Kidney (tissue), 14 donors: Measurements from ENCODE around the gene PRRT4. TPM values are rescaled to one million over a fixed set of nuclear protein-coding genes. Genes with fewer than 3 reads are reported as not detected.

Experiments used
- DNase-seq, 5 donors: peaks; one replicate each; pipeline ENCODE4 v3.0.0-alpha.2; 2013 to 2020
- FAIRE-seq: peaks from 2 replicates; lab custom pipeline; 2012; peaks lifted over from hg19 to GRCh38; lab: Jason Lieb, UNC
- H3K27ac ChIP-seq, 2 donors: one replicate each; pipeline ENCODE4 v1.7.0; 2013; ENCODE audit warnings: low read depth in 2 of 2, low read length in 2 of 2, inconsistent platforms in 1 of 2
- H3K27me3 ChIP-seq: one replicate; pipeline ENCODE4 v1.7.1; 2013; ENCODE audit warnings: low read length, inconsistent platforms; ENCODE audit not compliant: control insufficient read depth, insufficient read depth
- H3K36me3 ChIP-seq, 3 donors: one replicate each; pipeline versions ENCODE4 v1.7.0 to v1.7.1; 2013; ENCODE audit warnings: low read length in 3 of 3, control low read depth in 1 of 3, inconsistent platforms in 1 of 3; ENCODE audit not compliant: insufficient read depth in 3 of 3, control insufficient read depth in 2 of 3
- H3K4me1 ChIP-seq, 3 donors: one replicate each; pipeline versions ENCODE4 v1.7.0 to v1.7.1; 2013; ENCODE audit warnings: low read length in 3 of 3, inconsistent platforms in 1 of 3, low read depth in 1 of 3; ENCODE audit not compliant: control insufficient read depth in 2 of 3, insufficient read depth in 2 of 3
- H3K4me3 ChIP-seq, 3 donors: one replicate each; pipeline versions ENCODE4 v1.7.0 to v1.8.1; 2013; ENCODE audit warnings: low read length in 3 of 3, control low read depth in 1 of 3, inconsistent platforms in 1 of 3
- H3K9ac ChIP-seq, 3 donors: one replicate each; pipeline versions ENCODE4 v1.7.0 to v1.7.1; 2013; ENCODE audit warnings: low read length in 3 of 3, control low read depth in 1 of 3, inconsistent platforms in 1 of 3
- H3K9me3 ChIP-seq, 3 donors: one replicate each; pipeline versions ENCODE4 v1.7.0 to v1.7.1; 2013; ENCODE audit warnings: low read length in 3 of 3, control low read depth in 1 of 3, inconsistent platforms in 1 of 3; ENCODE audit not compliant: control insufficient read depth in 2 of 3, insufficient read depth in 1 of 3
- intact Hi-C: fragments of 100-400 bp; cut with DNase I; formaldehyde crosslinking; loops from one replicate; pipeline ENCODE4 v1.11.1; 2022
- polyA plus RNA-seq: library from polyadenylated mRNA; stranded (reverse); fragments of 350-450 nt; fragmentation: Illumina TruSeq; extraction: RNeasy Lipid Tissue Mini Kit (QIAGEN cat#74804); gene quantifications from one replicate; pipeline ENCODE4 v1.2.3, GENCODE V29; 2014; ENCODE audit warnings: low read depth, low replicate concordance; ENCODE audit not compliant: insufficient read depth
- total RNA-seq: library from RNA; stranded (reverse); fragmentation: NEBNext Ultra II Directional; extraction: Animal tissue kit (Norgen Biotek cat#: 25700); gene quantifications from one replicate; pipeline ENCODE4 v1.2.1, GENCODE V29; 2021
- TF ChIP-seq, protein P1 (sequence below): IDR thresholded peaks from 3 replicates; pipeline ENCODE4 v1.5.1; 2012; ENCODE audit warnings: mild to moderate bottlenecking, moderate library complexity, borderline replicate concordance; ENCODE audit not compliant: insufficient read depth; ENCODE audit errors: extremely low read depth
- donor health status: control.
- donor health status: control.
- donor health status: control.
- donor health status: control.
- donor health status: control.
- donor health status: DM: yes; HTN: yes; CAD: no.
- donor health status: Normal renal cell carcinoma (clear cell type).

Gene PRRT4
- total and polyA plus RNA-seq, 2 donors from 2014 or later, result not detected

DNA sequence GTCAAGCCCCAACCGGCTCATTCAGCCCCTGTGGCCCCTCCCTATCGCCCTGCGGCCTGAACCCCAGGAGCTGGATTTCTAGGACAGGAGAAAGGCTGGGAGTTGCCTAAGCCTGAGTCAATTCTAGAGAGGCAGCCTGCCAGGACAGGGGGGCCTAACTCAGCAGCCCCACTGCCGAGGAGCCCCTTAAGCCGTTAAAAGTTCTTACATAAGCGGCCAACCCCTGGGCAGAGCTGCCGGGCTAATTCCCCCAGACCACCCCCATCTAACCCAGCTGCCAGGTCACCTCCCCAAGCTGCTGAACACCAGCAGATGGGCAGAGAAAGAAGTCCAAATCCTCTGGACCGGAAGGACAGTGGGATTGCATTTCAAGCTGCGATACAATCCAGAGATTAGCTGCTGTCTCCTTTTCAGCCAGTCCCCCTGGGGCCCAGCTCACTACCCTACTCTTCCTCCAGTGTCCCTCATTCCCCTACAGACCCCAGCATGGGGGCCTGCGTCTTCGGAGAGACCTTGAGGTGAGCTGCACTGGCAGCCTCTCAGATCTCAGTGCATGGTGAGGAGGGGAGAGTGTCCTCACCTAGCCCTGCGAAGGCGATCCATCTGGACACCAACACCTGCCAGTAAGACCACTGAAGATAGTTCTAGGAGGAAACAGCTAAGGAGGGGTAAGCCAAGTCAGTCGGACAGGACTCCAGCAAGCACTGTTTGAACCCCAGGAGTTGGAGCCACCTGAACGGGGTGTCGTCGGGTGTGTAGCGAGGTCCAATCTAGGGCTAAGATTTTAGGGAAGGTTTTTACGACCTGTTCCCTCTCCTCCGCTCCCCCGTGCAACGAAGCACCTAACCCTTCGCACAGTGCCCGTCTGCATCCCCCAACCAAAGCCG lies 47.5 kb upstream of the PRRT4 start:
- no peak for FAIRE-seq
- TF ChIP-seq, protein P1, sequence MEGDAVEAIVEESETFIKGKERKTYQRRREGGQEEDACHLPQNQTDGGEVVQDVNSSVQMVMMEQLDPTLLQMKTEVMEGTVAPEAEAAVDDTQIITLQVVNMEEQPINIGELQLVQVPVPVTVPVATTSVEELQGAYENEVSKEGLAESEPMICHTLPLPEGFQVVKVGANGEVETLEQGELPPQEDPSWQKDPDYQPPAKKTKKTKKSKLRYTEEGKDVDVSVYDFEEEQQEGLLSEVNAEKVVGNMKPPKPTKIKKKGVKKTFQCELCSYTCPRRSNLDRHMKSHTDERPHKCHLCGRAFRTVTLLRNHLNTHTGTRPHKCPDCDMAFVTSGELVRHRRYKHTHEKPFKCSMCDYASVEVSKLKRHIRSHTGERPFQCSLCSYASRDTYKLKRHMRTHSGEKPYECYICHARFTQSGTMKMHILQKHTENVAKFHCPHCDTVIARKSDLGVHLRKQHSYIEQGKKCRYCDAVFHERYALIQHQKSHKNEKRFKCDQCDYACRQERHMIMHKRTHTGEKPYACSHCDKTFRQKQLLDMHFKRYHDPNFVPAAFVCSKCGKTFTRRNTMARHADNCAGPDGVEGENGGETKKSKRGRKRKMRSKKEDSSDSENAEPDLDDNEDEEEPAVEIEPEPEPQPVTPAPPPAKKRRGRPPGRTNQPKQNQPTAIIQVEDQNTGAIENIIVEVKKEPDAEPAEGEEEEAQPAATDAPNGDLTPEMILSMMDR, result no peak
- Histone ChIP-seq H3K9me3 (no peaks in the 10 kb centered on the region), H3K4me1 (peaks cover 0 to 29% (median 0%) of the 10 kb centered on the region in 3 donors), H3K9ac (peak overlapping the region; percentile 36 to 79 (median 66)), H3K27ac (peak overlapping the region; percentile 51 to 76), H3K4me3 (peak overlapping the region; percentile 51 to 88 (median 66)), H3K27me3 (no peaks in the 10 kb centered on the region), H3K36me3 (no peaks in the 10 kb centered on the region)
- intact Hi-C loops, result no loop called here
- DNase-seq, result peak; percentile 18 to 77 (median 36)

DNA sequence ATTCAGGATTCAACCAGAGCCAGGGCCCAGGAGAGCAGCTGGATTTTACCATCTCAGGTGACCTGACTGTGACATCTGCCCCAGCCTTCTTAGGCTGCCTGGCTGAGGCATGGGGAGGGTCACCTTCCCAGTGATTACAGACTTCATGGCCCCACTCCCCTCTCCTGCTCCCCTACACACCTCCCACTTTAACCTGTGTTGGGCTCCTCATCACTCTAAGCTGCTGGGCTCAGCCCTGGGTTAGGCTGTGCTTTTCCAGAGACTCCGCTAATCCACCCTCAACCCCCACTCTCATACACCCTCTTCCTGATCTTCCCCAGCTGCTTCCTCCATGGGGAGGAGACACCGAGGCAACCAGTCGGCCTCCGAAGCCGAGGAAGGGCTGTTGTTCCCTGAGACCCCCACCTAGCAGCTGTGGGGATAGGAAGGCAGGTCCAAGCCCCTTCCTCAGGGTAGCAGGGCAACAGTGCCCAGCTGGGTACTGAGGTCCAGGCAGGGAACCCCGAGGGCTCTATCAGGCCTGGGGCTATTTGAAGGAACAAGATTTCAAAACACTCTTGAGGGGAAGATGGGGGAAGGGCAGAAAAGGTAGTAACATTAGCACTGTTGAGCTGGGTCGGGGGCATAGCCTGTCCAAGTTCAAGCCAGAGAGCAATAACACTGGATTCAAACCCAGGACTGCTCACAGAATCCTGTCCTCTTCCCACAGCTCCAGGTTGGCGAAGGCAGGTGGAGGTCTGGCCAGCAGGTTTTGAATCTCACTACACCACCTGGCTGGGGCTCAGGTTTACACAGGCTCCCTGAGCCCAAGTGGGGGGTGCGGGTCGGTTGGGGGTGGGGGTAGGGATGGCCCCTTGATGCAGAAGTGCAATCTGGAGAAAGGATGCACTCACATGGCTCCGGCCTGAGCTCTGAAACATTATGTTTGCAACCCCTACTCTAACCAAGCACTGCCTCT lies 46.5 kb upstream of the PRRT4 start:
- Histone ChIP-seq H3K36me3 (no peaks in the 10 kb centered on the region), H3K27me3 (no peaks in the 10 kb centered on the region), H3K9ac (no peak overlapping the region), H3K27ac (peak overlapping the region in 1 of 2 donors; percentile 14), H3K4me1 (peaks cover 0 to 29% (median 0%) of the 10 kb centered on the region in 3 donors), H3K4me3 (no peak overlapping the region), H3K9me3 (no peaks in the 10 kb centered on the region)
- DNase-seq (peak in 2 of 5 donors; percentile 22 to 73), FAIRE-seq (no peak)
- intact Hi-C loops, result no loop called here
- TF ChIP-seq, protein P1, result no peak

DNA sequence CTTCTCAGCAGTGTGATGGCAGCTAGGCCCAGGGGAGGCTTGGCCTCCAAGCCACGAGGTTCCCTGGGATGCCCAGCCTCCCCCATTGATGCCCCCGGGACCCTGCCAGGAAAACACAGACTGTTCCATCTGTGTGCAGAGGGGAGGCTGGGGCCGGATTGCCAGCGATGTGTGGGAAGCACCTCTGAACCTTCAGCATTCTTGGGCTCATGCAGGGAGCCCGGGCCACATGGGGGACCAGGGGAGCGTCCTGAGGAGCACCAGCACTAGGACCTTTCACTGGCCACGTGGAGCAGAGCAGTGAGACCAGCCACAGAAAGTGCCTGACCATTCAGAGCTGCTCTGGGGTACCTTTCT lies 45.7 kb upstream of the PRRT4 start:
- DNase-seq (no peak), FAIRE-seq (no peak)
- no peaks in the 10 kb centered on the region for H3K27me3 ChIP-seq
- H3K9me3 ChIP-seq, result no peaks in the 10 kb centered on the region
- H3K4me1 ChIP-seq, result peaks cover 0 to 29% (median 0%) of the 10 kb centered on the region in 3 donors
- no peaks in the 10 kb centered on the region for H3K36me3 ChIP-seq
- no peak overlapping the region for H3K27ac ChIP-seq
- H3K4me3 ChIP-seq, result no peak overlapping the region
- H3K9ac ChIP-seq, result no peak overlapping the region
- intact Hi-C loops, result no loop called here
- TF ChIP-seq, protein P1, result no peak
